CMK (cell line): ENCODE results near the gene SAE1.
"Not testable (repeated sequence)": the region's sequence is repeated elsewhere in the genome, so short reads cannot be mapped to it uniquely, and the experiment has no call there.

Experiments used
- DNase-seq: peaks from one replicate; pipeline ENCODE4 v3.0.0-alpha.2; 2010; ENCODE audit warnings: low read depth

Gene SAE1

DNA sequence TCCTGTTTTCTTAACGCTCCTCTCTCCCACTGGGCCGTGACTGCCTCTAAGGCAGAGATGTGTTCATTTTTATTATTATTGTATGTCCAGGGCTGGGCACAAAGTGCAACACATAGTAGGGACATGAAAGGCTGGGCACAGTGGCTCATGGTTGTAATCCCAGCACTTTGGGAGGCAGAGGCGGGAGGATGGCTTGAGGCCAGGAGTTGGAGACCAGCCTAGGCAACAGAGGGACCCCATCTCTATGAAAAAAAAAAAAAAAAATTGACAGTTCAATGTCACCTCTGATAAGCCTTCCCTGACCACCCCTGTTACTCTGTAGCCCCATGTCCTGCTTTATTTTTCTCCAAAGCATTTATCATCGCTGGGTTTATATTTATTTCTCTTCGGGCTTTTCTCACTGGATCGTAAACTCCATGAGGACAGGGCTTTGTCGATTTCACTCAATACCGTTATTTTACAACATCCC is 481 bp upstream of the SAE1 start:
- DNase-seq, result no peak

DNA sequence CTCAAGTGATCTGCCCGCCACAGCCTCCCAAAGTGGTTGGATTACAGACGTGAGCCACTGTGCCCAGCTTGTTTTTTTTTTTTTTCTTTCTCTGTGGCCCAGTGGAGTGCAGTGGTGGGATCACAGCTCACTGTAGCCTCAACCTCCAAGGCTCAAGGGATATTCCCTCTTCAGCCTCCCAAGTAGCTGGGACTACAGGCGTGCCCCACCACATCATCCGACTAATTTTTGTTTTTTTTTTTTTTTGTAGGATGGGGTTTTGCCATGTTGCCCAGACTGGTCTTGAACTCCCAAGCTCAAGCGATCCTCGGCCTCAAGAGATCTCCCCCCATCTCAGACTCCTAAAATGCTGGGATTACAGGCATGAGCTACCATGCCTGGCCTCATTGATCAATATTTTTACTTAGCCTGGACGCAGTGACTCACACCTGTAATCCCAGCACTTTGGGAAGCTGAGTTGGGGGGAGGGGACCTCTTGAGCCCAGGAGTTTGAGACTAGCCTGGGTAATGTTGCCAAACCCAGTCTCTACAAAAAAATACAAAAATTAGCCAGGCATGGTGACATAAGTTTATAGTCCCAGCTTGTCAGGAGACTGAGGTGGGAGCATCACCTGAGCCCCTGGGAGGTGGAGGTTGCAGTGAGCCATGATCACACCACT is 1.7 kb downstream of the SAE1 start:
- DNase-seq, result no peak

DNA sequence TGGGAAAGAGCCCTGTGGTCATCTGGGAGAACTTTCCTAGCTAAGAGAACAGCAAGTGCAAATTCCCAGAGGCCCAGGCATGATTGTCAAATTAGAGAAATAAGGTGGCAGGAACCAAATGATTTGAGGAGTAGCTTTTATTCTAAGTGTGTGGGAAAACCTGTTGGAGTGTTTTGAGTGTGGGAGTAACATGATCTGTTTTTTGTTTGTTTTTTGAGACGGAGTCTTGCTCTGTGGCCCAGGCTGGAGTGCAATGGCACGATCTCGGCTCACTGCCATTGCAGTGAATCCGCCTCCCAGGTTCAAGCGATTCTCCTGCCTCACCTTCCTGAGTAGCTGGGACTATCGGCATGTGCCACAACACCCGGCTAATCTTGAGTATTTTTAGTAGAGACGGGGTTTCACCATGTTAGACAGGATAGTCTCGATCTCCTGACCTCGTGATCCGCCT is 2.4 kb downstream of the SAE1 start:
- no peak for DNase-seq

DNA sequence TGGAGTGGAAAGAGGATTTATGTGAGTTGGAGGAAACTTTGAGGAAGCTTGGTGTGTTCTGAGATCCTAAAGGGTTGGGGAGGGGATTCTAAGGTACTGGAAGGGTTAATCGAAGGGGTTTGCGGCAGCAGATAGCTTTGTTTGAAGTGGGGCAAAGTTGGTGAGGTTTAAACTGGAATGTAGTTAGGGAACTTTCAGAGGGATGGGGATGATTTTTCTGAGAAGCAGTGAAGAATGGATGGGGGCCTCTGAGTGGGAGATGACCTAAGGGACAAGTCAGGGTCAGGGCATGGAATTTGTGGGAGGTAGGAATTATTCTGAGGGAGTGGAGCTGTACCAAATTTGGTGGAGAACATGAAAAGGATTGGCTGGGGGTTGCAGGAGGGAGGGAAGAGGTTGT is 3.9 kb downstream of the SAE1 start:
- no peak for DNase-seq

DNA sequence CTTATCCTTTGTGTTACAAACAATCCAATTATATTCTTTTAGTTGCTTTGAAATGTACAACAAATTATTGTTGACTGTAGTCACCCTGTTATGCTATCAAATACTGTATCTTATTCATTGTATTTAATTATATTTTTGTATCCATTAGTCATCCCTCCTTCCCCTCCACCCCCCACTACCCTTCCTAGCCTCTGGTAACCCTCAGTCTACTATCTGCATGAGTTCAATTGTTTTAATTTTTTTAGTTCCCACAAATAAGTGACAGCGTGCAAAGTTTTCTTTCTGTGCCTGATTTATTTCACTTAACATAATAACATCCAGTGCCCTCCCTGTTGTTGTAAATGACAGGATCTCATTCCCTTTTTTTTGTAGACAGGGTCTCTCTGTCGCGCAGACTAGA is 4.5 kb downstream of the SAE1 start:
- DNase-seq, result no peak

DNA sequence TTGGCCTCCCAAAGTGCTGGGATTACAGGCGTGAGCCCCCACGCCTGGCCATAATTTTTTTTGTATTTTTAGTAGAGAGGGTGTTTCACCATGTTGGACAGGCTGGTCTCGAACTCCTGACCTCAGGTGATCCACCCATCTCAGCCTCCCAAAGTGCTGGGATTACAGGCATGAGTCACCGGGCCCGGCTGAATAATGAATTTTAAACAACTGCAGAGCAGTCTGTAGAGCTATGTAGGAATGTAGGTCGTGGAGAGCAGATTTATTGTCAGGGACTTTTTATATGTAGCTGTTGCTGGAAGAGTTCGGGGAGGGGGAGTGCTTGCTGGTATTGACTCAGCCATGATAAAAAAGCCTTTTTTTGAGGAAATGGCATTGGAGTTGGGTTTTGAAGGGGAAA is 10.6 kb downstream of the SAE1 start:
- DNase-seq, result not testable (repeated sequence)

DNA sequence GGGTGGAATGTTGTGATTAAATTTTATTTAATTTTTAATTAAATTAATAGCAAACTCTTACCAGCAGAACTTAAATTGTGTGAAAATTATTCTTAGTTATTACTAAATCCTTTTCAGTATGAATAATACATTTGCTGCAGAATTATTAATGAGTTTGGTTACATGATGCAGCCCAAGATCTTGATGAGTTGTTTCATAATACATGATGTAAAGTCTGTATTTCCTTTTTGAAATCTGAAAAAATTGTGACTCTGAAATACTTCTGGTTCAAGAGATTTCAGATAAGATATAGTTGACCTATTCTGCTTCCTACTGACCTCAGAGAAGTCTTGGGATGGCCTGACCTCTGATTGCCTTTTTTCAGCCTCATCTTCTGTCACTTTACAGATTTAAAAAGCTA is 11.1 kb downstream of the SAE1 start:
- DNase-seq, result no peak

DNA sequence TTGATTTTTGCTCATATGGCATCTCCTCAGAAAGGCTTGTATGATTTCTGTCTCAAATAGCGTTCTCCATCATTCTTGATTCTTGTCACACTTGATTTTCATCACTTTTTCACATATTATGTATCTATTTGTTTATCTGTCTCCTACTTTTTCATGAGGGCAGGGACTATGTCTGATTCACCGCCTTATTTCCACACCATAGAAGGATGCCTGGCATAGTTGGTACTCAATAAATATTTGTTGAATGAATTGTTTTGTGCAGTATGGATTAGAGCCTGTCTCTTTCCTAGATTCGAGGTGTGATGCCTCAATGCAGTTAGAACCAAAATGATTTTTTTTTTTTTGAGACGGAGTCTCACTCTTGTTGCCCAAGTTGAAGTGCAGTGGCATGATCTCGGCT is 12.1 kb downstream of the SAE1 start:
- no peak for DNase-seq

DNA sequence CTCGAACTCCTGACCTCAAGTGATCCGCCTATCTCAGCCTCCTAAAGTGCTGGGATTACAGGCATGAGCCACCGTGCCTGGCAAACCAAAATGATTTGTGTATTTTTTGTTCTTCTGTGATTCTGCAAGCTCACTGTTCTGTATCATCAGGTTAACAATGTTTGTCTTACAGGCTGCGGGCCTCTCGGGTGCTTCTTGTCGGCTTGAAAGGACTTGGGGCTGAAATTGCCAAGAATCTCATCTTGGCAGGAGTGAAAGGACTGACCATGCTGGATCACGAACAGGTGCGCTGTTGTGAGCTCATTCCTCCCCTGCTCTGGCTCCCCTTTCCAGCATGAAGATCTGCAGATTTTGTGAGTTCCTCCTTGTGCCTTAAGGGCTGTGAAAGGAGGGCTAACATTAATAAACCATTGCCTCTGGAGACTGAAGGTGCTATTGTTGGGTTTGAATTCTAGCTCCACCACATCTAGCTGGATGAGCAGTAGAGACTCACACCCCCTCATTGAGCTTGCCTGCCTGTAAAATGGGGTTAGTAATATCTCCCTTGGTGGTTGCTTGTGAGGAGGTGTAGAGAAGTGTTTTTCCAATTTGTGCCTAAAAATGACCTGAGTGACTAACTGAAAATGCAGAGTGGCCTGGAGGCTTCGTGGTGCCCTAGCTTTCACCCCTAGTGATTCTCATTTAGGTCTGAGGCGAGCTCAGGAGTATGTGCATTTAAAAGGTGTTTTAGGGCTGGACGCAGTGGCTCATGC is 12.9 kb downstream of the SAE1 start:
- DNase-seq, result no peak

DNA sequence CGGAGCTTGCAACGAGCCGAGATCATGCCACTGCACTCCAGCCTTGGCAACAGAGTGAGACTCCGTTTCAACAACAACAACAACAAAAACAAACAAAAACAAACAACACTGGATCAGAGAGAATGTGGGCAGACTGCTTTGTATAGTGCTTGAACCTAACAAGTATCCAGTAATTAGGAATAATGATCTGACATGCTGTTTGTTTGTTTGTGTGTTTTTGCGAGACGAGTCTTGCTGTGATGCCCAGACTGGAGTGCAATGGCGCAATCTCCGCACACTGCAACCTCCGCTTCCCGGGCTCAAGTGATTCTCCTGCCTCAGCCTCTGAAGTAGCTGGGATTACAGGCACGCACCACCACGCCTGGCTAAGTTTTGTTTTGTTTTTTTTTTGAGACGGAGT is 14.0 kb downstream of the SAE1 start:
- DNase-seq, result no peak

DNA sequence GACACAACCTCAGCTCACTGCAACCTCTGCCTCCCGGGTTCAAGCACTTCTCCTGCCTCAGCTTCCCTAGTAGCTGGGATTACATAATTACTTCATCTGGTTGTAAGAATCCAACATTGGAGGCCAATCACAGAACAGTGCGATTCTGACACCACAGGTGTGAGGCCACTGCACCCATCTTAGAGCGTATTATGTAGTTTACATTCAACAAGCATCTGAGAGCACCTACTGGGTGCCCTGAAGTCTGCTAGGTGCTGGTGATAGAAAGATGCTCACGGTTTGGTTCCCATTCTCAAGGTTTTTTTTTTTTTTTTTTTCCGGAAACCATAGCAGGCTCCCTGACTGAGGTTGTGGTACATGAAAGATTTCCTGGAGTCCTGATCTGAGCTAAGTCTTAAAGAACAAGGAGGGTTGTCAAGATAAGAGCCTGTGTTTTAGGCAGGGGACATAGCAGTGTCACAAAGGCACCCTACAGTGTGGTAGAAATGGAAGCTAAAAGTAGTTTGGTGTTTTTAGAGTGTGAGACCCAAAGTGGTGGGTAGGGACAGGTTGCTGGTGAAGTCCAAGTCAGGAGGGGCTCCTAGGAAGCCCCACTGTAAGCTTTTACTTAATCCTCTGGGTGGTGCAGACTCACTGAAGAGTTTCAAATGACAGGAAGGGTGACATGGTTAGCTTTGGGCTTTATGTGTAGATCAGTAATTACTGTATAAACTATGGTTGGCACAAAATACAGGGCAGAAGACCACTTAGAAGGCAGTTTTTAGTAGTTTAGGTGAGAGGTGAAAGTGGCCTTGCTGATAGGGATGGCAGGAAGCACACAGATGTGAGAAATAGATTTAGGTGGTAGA is 15.2 kb downstream of the SAE1 start:
- no peak for DNase-seq

DNA sequence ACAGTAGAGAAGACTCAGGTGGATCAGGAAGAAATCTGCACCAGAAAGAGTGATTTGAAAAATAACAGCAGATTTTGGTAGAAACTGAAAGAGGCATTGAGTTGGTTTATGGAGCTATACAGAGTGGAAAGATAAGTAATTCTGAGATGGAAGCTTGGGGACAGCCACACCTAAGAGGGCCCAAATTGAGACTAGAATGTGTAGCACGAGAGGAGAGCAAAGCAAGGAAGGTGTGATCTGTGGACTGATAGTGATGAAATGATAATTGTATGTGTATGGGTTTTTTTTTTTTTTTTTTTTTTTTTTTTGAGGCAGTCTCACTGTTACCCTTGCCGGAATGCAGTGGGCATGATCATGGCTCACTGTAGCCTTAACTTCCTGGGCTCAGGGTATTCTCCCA is 16.3 kb downstream of the SAE1 start:
- DNase-seq, result no peak

DNA sequence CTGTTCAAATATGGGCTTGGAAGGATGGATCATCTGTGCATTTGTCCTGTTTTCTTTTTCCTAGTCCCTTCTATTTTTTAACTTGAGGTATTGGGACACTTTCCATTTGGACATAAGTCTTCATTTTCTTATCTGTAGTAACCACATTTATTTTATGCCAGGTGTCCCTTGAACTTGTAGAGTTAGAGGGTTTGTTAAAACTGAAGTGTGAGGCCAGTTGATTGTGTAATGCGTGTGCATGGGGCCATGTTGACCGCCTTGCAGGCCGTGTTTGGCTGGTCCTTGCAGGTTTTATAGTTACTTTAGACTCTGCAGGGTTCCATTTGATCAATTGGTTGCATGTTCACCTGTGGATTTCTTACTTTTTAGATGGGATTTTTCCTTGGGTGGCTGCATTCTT is 21.0 kb downstream of the SAE1 start:
- no peak for DNase-seq

DNA sequence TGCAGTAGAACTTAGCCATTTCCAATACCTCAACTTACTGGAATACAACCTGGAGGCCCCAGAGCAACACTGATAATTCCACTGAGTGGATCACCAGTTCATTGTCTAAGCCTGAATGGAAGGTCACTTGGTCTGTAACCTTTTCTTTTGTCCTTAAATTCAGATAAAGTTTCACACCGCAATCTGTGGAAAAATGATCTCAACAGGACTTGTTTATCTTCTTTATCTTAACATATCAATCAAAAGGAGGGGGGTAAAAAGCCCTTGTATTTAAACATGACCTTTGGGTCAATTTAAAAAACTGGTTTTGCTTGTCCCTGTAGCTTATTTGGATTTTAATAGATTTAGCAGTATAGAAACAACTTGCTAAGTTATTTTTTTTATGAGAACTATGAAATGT is 21.6 kb downstream of the SAE1 start:
- DNase-seq, result no peak

DNA sequence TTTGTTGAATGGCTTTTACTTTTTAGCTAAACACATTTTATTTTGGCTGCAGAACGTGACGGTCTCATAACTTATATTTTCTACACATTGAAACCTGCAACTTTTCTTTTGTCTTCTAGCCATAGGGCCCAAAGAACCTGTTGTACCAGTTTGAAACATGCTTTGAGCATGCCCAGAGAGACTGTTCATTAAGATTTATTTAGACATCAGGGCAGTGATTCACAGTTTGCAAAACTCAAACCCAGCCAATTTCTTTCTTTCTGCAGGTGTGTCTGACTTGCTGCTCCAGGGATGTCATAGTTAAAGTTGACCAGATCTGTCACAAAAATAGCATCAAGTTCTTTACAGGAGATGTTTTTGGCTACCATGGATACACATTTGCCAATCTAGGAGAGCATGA is 22.0 kb downstream of the SAE1 start:
- DNase-seq, result no peak

DNA sequence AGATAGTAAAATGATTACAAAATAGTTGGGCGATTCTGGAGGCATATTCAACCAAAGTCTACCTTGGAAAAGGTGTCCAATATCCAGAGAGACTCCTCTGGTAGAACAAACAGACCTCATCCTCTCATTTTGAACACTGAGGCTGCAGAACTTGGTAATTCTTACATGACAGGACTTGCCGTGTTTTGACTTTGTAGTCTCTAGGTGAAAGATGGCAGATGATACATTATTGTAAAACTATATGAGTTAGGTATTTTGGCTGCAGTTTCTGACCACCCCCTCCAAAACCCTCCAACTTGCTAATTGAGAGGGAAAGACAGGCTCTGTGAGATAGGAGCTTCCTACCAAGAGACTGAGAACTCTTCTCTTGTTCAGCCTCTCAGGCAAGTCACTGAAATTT is 22.6 kb downstream of the SAE1 start:
- DNase-seq, result no peak

DNA sequence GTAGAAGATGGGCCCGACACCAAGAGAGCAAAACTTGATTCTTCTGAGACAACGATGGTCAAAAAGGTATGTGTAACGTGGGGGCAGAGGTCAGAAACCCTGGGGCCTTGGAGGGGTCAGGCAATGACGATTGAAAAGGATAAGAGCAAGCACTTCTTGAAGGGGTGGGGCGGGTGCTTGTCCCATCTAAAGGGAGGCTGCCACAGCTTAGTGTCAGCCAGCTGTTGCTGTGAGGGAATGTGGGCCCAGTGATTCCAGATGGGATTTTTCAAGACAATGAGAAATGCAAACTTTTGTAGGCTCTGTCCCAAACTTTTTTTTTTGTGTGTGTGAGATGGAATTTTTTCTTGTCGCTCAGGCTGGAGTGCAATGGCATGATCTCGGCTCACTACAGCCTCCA is 24.5 kb downstream of the SAE1 start:
- DNase-seq, result no peak

DNA sequence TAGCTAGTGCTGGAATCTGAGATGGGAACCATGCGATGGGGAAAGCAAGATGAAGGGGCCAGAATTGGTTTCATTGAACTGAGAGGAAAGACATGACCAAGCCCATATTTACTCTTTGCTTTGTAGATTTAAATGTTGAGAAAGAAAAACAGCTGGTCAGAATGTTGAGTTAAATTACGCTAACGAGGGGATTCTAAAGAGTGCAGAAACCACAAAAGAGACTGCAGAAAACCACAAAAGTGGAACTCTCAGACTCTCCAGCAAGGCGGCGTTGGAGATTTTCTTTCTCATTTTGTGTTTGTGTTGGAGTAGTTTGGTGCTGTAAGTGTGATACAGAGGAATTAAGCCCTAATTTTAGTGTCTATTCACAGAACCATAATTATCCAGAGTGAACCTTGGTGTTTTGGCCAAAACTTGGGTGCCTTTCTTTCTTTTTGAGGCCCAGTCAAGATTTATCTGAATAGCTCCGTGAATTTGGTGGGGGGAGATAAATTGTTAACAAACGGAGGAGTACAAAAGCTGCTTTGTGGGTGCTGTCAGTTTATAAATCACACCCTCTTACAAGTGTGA is 26.3 kb downstream of the SAE1 start:
- DNase-seq, result no peak

DNA sequence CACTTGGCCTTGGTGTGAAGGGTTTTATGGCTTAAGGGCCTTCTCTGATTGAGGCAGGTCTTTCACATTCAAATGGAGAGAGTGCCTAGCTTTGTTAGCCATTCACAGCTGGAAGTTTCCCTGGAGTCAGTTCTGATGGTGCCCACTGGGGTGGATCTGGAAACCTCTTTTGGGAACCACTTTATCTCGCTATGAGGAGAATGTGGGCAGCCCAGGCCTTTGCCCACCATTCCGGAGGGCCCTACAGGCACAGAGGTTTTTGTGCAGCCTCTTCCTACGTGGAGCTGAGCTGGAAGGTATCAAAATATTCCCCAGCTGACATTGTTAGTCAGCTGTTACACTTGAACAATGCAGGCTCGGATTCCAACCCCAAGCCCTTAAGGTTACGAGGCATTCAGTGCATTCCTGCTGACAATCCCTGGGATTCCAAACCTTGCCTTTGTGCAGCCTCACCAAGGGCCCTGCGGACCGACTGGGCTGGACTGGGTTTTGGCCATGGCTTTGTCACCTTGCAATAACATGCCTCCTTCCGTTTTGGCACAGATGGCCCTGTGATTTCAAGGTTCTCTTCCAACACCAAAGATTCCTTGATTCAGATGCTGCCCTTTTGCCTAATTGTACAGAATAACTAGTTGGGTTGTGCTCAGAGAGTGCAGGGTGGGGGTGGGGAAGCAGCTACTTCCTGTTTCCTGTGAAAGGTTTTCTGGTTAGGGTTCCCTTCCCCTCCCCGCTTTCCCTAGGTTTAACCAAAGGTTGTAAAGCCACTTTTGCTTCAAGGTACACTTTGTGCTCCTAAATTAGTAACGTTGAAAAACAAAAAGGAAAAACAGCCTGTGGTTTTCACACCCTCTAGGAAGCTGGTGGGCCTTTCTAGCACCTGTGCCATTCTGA is 27.0 kb downstream of the SAE1 start:
- no peak for DNase-seq

DNA sequence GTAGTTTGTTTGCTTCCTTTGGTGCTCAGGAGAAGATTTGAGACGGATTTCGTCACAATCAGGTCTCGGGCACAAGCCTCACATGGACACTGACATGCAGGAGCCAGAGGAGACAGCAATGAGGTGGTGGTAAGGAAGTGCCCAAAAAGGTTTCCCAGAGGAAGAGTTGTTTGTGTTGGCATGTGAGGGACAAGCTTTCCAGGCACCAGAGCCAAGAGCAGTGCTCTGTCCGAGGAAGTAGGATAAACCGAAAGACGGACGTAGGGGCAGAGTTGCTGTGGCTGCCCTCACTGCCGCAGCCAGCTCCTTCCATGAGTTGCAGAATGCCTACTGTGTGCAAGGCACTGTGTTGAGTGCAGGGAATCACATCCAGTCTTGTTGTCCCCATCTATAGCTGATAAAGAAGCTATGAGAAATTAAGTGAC is 27.7 kb downstream of the SAE1 start:
- DNase-seq, result no peak

DNA sequence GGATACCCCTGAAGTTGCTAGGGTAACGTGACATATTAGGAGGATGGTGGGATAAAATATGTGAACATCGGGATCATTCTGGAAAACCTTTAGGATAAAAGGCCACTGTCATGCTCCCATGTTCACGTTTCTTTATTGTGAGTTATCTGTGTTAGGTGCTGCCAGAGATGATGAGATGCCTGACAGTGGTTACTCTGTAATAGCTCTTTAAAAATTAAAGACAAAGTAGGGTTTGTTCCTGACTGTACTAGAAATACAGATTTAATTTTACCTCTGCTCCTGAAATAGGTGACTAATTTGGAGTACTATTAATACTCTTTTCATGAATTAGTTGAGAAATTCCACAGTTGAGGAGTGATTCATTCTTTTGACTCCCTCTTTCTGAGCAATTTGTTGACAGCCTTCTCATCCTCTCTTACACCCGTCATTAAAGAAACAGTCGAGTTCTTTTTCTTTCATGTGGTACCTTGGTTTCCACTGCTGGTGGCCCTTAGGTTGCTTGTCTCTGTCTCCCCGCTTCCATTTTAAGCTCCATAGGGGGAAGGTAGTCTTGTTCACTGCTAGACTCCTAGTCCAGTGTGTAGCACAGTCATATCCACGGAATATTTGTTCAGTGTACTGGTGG is 28.4 kb downstream of the SAE1 start:
- DNase-seq, result no peak
